GM19395 (cell line): ENCODE data around the gene CAMSAP2.

Experiments
- ATAC-seq: cut with Tn5 transposase; IDR thresholded peaks from one replicate; pipeline ENCODE4 v1.9.1; 2021; ENCODE audit warnings: mild to moderate bottlenecking, moderate library complexity; ENCODE audit not compliant: unreplicated experiment

The CAMSAP2 gene

DNA sequence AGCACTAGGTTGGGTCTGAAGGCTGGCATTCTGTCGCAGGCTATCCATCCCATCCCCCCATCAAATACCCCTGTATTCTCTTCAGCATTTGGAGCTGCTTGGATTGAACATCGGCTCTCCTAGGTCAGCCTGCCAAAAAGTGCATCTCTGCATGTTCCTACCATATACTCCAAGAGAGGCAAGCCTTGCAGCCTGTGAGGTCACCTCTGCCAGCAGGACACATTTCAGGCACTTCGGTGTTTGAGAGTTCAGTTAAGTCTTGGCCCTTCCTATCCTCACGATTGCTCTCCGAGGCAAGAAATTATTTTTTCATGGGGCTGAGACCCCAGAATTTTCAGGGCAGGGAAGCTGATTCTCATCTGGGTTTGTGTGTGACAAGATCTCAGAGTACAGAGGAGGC, 136.7 kb downstream of the CAMSAP2 start:
- no peak for ATAC-seq

DNA sequence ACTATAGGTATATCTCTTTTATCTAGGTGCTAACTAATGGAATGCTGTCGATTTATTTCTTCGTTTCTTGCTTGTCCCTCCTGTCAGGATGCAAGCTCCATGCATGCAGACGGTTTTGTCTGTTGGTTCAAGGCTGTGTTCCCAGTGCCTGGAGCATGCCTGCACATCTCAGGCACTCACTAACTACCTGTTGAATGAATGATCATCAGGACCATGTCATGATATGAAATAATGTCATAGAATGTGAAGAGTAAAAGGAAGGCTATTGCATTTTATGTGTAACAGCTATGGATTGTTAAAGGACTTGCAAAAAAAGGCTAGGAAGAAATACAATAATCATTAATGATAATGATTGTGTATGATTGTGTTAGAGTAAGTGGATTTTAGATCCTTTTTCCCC, 138.3 kb downstream of the CAMSAP2 start:
- ATAC-seq: no peak

DNA sequence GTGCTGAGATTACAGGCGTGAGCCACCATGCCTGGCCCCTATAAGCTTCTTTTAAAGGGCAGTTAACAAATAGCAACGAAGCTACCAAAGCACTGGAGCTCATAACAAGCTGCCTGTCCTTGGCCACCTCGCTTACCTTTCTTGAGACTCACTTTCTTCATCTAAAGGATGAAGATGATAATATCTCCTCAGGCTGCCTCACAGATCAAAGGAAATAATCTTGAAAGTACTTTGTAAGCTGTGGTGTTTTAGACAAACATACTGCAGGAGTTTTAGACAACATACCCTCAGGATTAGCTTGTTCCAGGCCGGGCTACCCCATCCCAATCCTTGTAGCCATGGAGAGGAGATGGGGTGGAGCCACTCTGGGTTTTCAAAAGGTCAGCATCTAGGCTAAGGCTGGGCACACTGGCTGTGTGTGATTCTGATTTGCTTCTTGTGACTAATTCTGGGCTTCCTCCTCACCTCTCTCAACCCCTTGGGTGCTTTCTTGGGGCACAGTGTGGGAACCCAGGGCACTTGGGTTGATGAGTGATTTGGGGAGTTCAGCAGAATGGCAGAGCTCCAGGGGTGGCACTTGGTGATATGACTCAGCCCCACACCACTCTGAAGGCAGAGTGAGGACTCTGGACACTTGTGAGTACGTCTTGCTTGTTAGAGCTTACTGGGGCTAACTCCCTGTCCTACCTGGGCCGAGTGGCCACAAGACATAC, 139.3 kb downstream of the CAMSAP2 start:
- ATAC-seq: peak; percentile 54

DNA sequence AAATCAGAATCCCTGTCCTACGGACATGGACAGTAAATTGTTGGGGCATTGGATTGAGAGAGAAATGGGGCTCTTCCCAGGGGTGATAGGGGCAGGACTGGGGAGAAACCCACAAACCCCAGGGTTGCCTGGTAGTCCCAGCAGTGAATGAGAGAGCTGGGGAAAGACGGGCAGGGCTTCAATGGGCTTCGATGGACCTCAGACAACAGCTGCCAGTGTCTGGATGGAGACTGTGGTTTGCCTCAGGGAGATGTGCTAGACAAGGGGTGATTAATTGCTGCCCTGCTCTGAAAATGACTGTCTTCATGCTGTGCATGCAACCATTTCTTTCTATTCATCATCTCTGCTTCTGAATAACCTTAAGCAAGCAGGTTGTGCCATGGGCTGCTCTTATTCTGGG, 141.5 kb downstream of the CAMSAP2 start:
- ATAC-seq: peak; percentile 83

DNA sequence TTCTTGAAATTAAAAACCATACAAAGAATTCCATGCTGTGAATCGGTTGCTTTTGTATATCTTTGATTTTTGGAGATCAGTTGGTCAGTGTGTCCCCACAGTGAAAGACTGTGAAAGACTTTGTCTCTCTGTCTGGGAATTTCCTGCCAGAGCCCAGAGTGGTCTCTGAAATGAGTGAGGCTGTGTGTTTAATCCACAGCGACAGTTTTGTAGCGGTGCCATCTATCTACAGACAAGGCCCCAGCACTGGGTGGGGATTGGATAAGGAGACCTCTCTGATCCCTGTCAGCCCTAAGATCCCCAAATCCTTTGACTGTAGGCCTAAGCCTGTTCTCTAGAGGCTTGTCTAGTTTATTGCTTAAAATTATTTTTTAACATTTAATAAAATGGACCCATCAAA, 144.4 kb downstream of the CAMSAP2 start:
- ATAC-seq: no peak

DNA sequence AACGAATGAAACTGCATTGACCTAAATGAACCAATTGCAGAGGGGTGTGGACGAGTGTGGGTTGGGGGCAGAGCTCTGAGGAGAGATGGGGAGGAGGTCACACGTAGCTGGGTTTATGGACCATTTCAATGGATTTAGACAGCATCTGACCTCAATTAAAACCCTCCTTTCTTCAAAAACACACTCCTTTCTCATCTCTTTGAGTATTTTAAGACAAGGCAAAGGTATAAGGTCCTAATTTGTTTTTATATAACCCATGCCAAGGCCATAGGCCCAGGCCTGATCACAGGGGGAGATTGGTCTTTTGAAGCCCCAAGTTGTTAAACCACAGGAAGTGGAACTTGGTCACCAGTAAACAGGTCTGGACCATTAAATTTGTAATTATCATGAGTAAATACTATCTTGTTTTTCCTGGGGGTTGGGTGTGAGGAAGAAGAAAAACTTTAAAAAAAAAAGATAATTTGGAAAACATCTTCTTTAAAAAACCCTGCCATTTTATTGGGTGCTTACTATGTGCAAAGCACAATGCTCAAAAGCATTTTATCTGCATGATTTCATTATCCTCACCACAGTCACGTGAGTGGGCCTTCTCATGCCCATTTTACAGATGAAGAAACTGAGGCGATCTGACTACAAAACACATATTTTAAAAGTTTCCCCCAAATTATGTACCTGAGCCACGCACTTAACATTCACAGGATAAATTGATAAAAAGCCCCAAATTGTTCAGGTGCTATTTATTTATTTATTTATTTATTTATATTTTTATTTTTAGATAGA, 147.1 kb downstream of the CAMSAP2 start:
- no peak for ATAC-seq

DNA sequence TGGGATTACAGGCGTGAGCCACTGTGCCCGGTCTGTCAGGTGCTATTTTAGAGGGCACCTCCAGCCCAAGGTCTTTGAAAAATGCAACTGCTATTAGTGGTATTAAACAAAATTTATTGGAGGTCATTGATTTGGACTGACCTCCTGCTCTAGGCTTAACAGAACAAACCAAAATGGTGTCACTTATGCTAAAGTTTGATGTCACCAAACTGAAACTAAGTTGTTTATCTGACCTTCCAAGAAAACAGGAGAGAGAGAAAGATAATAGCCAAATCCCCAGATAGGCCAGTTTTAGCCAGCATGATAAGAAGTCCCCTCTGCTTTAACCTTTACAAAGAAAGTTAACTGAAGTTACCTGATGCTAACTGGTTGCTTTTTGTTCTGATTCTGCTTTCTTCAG, 147.9 kb downstream of the CAMSAP2 start:
- ATAC-seq: no peak

DNA sequence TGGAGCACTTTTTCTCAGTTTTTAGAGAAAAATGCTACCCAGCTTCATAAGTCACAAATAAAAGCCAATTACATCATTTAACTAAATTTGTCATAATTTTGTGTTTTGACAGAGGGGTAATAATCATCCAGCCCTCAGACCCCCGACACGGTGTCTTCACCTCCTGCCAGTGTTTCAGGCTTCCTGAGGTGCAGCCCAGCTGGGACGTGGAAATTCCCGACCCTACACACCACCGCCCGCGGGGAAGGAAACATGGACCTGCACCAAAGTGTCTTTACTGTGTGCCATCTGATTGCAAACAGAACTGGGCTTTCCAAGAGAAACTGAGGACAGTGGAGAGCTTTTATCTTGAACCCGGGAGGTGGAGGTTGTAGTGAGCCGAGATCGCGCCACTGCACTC, 148.3 kb downstream of the CAMSAP2 start:
- ATAC-seq: no peak

DNA sequence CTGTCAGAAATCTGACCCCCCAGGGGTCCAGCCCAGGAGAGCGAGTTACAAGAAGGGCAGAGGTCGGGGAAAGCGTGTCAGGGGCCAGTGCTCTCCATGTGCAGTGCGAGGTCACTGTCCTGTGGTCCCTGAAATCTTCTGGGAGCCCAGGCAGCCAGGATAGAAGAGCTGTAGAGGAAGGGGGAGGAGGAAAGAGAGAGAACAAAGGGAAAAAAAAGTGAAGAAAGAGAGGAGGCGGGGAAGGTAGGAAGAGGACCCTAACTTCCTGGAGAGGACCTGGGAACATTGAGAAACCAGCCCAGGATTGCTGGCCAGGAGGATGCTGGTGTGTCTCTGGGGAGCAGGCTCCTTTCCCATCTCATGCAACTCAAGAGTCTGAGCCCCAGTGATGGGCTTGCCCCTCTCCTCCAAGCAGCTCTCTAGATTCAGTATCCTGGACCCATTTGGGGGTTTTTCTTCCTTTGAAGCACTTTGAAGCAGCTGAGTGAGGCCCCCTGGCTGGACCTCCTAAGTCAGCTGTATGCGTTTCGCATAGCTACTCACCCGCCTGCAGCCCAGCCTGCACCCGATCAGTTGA, 149.2 kb downstream of the CAMSAP2 start:
- ATAC-seq: no peak

DNA sequence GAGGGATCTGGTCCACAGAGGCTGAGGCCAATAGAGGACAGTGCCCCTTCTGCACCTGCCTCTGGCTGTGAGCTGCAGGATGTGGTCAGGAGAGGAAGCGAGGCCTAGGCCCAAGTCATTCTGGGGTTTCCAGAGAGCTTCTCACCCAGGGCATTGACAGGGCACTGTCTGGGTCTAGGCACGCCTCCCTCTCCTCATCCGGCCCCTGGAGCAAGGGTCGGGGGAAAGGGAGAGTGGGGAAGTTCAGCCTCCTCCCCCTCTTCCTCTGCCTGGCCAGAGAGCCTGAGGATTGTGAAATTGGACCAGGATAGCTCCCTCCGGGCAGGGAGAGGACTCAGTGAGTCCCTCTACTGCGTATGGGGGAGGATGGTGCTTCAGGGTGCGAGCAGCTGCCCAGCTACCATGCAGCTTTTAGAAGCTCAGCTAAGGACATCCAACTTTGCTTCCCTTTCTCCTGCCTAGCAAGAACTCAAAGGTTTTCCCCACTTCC, 149.7 kb downstream of the CAMSAP2 start:
- ATAC-seq: peak; percentile 93

DNA sequence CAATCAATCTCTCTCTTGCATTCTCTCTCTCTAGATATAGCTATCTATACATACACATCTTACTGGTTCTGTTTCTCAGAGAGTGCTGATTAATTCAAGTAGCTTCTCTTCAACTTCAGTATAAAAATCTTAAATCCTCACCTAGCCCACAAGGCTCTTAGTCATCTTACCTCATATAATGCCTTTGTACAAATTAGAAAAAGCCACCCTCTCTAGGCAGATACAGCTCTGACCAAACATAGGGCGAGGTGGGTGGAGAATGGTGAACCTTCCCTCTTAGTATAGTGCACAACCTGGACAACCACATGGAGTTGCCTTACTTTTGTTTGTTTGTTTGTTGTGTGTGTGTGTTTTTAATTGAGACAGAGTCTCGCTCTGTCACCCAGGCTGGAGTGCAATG, 150.9 kb downstream of the CAMSAP2 start:
- no peak for ATAC-seq

DNA sequence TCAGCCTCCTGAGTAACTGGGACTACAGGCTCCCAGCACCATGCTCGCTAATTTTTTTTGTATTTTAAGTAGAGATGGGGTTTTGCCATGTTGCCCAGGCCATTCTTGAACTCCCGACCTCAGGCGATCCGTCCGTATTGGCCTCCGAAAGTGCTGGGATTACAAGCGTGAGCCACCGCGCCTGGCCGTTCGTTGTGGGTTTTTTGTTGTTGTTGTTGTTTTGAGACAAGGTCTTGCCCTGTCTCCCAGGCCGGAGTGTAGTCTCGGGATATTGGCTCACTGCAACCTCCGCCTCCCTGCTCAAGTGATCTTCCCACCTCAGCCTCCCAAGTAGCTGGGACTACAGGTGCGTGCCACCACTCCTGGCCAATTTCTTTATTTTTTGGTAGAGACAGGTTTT, 151.3 kb downstream of the CAMSAP2 start:
- no peak for ATAC-seq

DNA sequence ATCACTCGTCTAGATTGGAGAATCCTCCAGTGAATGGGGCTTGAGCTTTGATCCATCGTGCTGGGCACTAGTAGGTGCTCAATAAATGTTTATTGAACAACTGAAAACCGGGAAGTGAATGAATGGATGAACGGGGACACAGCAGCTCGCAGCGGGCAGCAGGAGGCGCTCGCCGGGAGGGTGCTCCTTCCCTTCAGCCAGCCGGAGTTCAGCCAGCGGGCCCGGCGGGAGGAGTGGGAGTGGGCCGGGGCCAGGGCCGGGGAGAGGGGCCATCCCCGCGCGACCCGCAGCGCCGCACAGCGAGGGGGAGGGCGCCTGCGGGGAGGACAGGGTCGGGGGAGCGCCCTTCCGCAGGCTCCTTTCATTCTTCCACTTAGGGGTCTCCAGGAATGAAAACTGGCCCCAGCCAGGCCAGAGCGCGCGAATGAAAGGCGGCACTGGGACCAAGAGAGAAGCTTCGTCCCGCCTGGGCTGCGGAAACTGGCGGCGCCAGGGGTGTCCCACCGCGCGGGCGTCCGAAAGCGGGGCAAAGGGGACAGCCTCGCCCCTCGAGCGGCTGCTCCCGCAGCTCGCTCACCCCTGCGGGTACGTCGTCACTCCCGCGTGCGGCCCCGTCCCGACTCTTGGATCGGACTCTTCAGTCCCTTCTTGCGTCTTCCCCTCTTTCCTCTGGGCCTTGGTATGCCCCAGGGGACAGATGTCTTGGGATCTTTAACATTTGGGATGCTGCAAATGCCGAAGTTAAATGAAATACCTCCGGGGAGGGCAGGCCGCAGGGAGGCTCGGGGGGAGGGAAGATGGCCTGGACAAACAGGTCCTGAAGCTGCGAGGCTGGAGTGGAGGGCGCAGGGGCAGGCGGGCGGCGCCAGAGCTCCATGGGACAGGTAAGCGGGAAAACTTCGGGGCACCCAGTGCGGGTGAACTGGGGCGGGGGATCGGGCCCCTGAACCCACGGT, 152.4 kb downstream of the CAMSAP2 start:
- no peak for ATAC-seq

DNA sequence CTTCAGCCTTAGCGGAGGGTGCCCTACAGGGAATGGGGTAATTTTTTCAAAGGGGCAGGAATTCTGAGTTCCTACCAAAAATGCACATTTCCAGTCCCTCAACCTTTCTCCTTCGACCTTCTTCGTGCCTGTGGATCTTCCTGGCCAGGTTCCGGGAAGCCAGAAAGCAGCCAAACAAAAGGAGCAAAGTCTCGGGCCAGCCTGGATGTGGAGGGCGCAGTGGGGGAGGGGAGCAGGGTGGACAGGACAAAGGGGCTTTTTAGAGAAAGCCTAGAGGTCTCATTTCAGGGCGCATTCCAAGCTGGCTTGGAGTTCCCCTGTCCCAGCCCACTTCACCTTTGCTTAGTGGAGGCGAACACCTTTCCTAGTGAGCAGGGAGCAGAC, 153.1 kb downstream of the CAMSAP2 start:
- ATAC-seq: no peak

DNA sequence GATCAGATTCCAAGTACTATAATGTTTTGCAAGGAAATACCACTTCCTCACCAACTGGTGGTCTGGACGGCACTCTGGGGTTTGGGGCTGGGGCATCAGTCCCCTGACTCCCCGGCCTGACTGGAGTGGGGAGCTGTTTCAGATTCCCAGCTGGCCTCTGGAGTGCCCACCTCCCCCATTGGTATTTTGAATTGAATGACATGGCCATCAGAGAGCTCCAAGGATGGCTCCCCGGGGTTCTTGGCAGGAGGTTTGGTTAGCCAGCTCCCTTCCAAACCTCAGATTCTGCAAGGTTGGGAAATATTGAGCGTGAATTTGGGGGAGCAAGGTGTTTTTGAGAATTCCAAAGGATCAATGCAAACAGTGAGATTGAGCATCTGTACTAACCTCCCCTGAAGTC, 153.9 kb downstream of the CAMSAP2 start:
- no peak for ATAC-seq

DNA sequence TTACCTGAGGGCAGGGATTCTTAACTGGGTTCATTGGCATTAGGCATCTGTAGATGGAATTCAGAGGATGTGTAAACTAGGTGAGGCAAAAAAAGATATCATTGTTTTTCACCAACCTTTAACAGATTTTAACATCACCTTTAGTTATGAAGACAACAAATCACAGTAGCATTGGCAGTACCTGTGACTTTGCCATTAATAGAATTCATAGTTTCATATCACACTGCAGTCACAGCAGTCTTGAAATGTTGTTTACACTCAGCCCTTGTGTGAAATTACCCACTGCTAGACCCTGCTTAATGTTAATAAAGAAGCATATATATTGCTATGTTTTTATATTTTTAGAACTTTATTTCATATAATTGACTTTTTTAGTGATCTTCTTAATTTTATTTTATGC, 154.3 kb downstream of the CAMSAP2 start:
- ATAC-seq: no peak

DNA sequence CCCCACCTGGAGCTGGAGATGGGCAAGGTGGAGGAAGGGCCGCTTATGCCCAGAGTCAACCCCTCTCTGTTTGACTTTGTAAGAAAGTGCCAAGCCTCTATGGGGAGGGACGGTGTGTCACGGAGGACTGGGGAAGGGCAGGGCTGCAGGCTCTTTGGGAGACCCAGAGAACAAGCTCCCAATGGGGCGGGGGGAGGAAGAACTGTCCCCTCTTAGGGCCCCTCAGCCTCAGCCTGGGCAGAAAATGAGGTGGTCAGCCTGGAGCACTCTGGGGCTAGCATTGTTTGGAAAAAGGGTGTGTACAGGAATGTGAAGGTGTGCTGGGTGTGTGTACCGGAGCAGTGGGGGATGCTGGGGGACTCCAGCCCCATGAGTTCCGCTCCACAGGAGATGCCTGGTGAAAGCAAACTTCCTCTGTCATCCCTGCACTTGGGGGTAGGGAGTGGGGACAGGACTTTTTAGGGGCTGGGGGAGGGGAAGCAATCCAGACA, 154.8 kb downstream of the CAMSAP2 start:
- ATAC-seq: no peak

DNA sequence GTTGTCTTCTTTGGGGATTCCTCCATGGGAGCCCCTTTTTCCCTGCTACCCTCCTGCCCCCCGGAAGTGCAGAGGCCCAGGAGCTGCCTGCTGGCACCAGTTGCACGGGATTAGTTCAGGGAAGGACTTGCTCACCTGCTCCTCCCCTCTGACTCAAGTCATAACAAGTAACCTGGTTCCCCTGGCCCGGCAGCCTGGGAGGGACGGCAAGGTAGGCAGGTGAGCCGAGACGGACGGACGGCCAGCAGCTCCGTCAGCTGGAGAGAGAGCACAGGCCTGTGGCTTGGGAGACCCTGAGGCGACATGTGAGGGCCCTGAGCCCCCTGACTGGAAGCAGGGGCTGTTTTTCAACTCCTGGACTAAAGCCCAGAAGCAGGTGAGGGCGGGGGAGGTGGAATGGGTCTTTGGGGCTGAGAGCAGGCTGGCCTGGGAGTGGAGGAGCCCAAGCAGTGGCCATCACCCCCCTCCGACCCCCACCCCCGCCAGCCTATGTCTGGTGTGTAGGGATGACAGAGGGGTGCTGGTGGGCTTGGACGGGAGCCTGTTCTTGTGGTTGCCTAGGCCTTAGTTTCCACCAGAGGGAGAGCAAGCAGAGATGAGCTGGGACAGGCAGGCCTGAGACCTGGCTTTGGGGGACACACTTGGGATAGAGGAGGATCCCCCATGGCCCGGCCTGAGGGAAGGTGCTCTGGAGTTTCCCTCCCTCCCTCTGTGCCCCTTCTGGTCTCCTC, 156.2 kb downstream of the CAMSAP2 start, which contains the start of gene INAVA:
INAVA (plus strand) TSS at position 189 of the 731 bp plus-strand sequence. CDS start 3,501 bp downstream, outside the sequence.
- ATAC-seq: no peak

DNA sequence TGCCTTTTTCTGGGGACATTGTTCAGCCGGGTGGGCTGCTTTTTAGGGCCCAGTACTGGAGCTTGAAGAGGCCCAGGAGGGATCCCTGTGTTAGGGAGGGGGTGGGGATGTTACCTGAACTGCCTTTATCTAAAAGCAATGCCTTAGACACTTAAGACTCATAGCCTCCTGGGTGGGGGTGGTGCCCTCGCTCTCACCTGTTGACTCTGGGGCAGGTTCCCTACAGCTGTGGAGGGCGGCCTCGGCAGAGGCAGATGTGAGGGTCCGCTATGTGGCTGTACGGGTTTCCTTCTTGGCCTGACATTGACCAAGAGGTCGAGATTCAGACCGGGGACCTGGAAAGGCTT, 156.7 kb downstream of the CAMSAP2 start:
- no peak for ATAC-seq
